ENCODE data around the gene SLC41A1.

SLC41A1 gene

DNA sequence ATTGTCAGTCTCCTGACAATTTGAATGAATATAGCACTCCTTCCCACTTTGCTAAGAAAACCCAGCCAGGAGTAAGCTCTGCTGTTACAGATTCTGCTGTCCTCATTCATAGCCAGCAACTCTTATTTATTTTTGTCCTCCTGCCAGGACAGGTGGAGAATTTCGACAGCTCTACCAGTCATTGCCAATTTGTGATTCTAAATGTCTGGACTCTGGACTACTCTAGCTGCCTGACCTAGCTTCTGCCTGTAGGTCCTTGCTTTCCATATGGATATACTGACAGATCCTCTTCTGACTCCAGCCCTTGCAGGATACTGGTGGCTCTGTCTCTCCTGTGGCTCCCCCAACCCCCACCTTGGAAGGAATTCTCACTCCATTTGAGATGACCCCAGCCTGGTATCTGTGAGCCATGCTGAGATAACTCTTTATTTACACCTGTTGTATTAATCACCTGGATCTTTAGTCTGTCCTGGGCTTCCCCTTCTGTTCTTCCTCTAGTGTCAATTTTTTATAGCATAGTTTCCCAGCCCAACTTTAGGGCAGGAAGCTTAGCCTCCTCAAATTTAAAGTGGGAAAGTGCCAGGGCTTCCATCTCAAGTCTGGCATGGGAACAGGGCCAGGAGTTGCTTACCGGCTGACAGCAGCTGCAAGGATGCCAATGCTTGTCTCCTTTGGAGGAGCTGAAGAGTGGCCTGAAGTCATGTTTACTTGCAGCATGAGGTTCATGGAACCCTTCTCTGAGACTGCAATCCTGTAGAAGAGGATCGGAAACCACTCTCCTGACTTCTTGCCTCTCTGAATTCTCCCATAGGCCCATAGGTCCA lies 30.2 kb upstream of the SLC41A1 start:
- TF ChIP-seq, protein P1, sequence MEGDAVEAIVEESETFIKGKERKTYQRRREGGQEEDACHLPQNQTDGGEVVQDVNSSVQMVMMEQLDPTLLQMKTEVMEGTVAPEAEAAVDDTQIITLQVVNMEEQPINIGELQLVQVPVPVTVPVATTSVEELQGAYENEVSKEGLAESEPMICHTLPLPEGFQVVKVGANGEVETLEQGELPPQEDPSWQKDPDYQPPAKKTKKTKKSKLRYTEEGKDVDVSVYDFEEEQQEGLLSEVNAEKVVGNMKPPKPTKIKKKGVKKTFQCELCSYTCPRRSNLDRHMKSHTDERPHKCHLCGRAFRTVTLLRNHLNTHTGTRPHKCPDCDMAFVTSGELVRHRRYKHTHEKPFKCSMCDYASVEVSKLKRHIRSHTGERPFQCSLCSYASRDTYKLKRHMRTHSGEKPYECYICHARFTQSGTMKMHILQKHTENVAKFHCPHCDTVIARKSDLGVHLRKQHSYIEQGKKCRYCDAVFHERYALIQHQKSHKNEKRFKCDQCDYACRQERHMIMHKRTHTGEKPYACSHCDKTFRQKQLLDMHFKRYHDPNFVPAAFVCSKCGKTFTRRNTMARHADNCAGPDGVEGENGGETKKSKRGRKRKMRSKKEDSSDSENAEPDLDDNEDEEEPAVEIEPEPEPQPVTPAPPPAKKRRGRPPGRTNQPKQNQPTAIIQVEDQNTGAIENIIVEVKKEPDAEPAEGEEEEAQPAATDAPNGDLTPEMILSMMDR (IDR thresholded peaks at IDR 0.05) = no peak

DNA sequence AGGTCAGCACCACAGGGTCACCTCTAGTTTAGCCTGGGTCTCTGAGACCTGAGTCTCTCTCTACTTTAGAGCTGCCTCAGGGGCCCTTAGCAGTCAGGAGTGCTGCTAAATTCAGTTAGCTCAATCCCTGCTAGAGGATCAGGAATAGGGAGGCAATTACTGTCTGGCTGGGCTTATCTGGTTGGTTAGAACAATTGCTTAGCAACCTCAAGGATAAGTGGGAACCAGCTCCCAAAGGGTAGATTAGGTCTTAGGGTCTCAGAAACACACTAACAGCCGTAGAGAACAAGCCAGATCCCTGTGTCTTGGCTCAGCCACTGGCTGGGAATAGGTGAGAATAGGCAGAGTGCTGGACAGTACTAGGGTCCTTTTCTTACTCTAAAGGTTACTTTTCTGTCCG lies 29.2 kb upstream of the SLC41A1 start:
- TF ChIP-seq, protein P1 (IDR thresholded peaks at IDR 0.05) = no peak

DNA sequence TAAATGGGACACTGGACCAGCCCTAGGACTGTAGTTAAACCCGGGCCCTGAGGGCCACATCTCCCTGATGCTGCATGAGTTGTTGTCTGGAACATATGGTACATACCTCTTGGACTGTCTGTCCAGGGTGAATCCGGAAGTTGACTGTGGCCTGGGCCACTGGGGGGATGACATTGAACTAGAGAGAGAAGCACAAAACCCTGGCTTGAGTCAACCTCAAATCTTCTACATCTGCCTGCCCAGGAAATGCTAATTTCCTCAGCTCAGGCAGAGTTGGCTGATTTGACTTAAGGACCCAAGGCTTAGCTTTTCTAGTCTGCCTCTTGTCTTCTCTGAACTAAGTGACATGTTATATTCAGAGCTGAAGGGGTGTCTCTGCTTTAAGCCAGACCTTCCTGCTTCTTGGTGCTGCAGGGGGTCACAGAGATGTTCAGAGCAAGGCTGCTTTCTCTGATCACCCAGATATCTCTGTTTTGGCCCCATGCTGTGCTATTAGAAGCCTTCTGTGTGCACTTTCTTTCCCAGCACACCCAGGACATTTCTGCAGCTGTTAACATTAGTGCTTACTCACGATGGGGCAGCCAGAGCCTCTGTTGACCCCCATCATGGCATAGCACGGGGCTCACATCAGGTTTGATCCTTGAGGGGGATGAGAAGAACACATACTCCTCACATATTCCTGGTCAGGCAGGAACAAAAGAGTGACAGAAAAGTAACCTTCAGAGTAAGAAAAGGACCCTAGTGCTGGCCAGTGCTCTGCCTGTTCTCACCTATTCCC lies 27.3 kb upstream of the SLC41A1 start:
- TF ChIP-seq, protein P1 (IDR thresholded peaks at IDR 0.05) = no peak

DNA sequence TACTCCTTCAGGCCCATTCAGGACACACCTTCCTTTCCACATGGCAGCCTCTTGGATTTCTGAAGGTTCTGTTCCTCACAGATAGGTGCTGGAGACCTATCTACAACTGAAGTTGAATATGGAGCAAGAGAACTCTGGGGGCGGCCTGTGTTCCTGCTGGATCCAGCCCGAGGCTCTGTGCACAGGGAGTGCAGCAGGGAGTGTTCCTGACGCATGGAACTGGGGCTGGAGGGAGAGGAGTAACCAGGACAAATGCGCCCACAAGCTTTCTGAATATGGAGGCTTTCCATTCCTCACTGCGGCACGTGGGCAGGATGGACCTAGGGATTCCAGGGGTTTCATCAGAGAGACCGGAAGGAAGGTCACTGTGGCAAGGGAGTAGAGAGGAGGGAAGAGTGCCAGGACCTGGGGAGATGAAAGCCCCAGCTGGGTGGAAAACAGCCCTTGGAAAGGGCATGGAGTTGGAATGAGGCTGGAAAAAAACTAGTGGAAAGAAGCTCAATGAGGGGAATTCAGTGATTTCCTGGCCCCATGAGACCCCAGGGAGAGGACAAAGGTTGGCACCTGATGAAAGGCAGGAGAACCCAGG lies 24.5 kb upstream of the SLC41A1 start:
- TF ChIP-seq, protein P1 (IDR thresholded peaks at IDR 0.05) = no peak

DNA sequence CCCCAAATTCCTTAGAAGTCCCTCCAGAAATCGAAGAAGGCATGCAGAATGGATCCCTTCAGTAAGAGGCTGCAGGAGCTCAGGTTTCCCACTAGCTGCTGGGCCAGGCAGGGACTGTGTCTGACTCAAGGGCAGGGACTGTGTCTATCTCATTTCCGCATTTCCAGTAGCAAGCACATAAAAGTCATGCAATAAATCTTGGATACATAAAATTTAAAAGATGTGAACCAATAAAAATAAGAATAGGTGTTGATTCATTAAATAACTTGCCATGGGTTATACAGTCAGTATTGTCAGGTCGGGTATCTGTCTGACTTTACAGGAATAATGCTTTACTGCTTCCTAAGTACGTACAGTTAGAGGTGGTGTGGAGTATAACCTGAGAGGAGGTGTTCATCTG lies 21.8 kb upstream of the SLC41A1 start:
- TF ChIP-seq, protein P1 (IDR thresholded peaks at IDR 0.05) = no peak

DNA sequence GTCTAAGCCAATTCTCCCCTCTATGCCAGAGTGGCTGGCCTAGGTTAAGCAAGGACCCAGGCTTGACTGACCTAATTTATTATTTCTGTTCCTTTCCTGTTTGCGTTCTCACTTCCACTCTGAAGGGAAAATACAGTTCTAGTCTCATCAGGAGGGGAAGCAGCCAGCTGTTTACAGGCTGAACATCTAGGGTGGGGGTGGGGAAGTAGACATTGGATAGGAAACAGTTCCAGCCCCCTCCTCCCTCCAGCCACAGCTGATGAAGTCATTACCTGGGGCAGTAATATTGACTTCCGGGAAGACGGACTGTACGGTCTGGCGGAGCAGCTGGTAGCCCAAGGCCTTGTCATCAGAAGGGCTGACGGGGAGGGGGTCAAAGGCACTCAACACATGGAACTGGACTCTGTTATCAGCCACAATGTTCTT lies 19.3 kb upstream of the SLC41A1 start:
- TF ChIP-seq, protein P1 (IDR thresholded peaks at IDR 0.05) = no peak

DNA sequence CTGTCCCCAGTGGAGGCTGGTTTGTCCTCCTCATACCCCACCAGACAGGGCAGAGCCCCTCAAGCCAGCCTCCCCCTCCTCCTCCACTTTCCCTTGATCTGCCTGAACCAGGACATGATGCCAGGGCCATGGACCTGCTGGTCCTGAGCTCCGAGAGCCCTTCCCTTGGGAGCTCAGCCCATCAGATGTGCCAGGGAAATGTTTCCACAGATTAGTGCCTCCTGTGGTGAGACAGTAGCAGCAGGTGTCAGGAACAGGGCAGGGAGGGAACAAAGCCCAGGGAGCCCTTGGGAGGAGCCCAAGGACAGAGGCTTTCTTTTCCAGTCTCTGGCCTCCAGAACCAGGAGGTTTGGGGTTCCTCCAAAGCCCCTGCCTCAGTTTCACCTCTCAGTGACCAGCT lies 14.6 kb upstream of the SLC41A1 start:
- TF ChIP-seq, protein P1 (IDR thresholded peaks at IDR 0.05) = 0 out of 2 replicates have a peak, but pooled peaks have one; percentile 37
